ENCODE results near the gene ATF4.

- TF ChIP-seq CTCF (IDR thresholded peaks at IDR 0.05) (no peak), POLR2A (IDR thresholded peaks at IDR 0.05) (no peak)
Measured at GRCh38 chr22:39528080-39528661, 7.8 kb downstream of the ATF4 start.

Measured in lower leg skin (tissue), 3 donors.